Progenitor cell of endocrine pancreas (in vitro differentiated cells): ENCODE measurements around the gene CTDSP1. TPM values are rescaled to one million over a fixed set of nuclear protein-coding genes. Genes with fewer than 3 reads are reported as not detected.

Experiments used
- DNase-seq: peaks from one replicate; pipeline ENCODE4 v3.0.0; 2021; ENCODE audit warnings: low spot score; ENCODE audit not compliant: unreplicated experiment
- H3K27ac Mint-ChIP-seq: 2 replicates; pipeline ENCODE4 v1.8.0; 2021; ENCODE audit warnings: mild to moderate bottlenecking, moderate library complexity, mixed read lengths
- H3K27me3 Mint-ChIP-seq: 2 replicates; pipeline ENCODE4 v1.8.0; 2021; ENCODE audit warnings: mixed read lengths
- H3K36me3 Mint-ChIP-seq: 2 replicates; pipeline ENCODE4 v1.8.0; 2022; ENCODE audit warnings: mixed read lengths; ENCODE audit not compliant: insufficient read depth
- H3K4me1 Mint-ChIP-seq: 2 replicates; pipeline ENCODE4 v1.8.0; 2021; ENCODE audit warnings: low read depth, mixed read lengths
- H3K4me3 Mint-ChIP-seq: 2 replicates; pipeline ENCODE4 v1.8.0; 2021; ENCODE audit warnings: low read depth, mild to moderate bottlenecking, moderate library complexity, mixed read lengths
- H3K9me3 Mint-ChIP-seq: 2 replicates; pipeline ENCODE4 v1.8.0; 2021; ENCODE audit warnings: low read depth, mixed read lengths
- CTCF ChIP-seq: fragments of 200-600 bp; sonication (generic); IDR thresholded peaks from one replicate; pipeline ENCODE4 v1.5.0; 2021; ENCODE audit warnings: antibody characterized with exemption, mild to moderate bottlenecking; ENCODE audit not compliant: unreplicated experiment
- total RNA-seq: library from RNA; stranded (reverse); gene quantifications from 2 replicates; pipeline ENCODE4 v1.2.1, GENCODE V29; 2021

The CTDSP1 gene
- total RNA-seq, 1 donor from 2014 or later = 108 TPM

- peaks cover 28% of the 10 kb centered on the region for H3K36me3 Mint-ChIP-seq
- no peaks in the 10 kb centered on the region for H3K4me1 Mint-ChIP-seq
- TF ChIP-seq CTCF = no peak
- DNase-seq = no peak
- H3K27ac Mint-ChIP-seq = peak overlapping the region; percentile 15
- H3K27me3 Mint-ChIP-seq = no peaks in the 10 kb centered on the region
- H3K4me3 Mint-ChIP-seq = no peak overlapping the region
- H3K9me3 Mint-ChIP-seq = no peaks in the 10 kb centered on the region
Measured at GRCh38 chr2:218434456-218434855, 34.8 kb downstream of the CTDSP1 start.

- Mint-ChIP-seq H3K9me3 (no peaks in the 10 kb centered on the region), H3K27me3 (no peaks in the 10 kb centered on the region)
Measured at GRCh38 chr2:218435003-218435982, 35.6 kb downstream of the CTDSP1 start.

GRCh38 chr2:218436992-218437391, 37.3 kb downstream of the CTDSP1 start:
- no peak for TF ChIP-seq CTCF
- Mint-ChIP-seq H3K4me1 (no peaks in the 10 kb centered on the region), H3K27me3 (no peaks in the 10 kb centered on the region)

More at GRCh38 chr2:218435003-218435982, 35.6 kb downstream of the CTDSP1 start:
- peak overlapping the region; percentile 15 for H3K27ac Mint-ChIP-seq
- H3K4me1 Mint-ChIP-seq = no peaks in the 10 kb centered on the region
- no peak for DNase-seq
- no peak for TF ChIP-seq CTCF
- no peak overlapping the region for H3K4me3 Mint-ChIP-seq
- peaks cover 30% of the 10 kb centered on the region for H3K36me3 Mint-ChIP-seq

GRCh38 chr2:218437969-218438368, 38.3 kb downstream of the CTDSP1 start:
- Mint-ChIP-seq H3K4me3 (no peak overlapping the region), H3K36me3 (peaks cover 38% of the 10 kb centered on the region), H3K4me1 (no peaks in the 10 kb centered on the region), H3K27ac (no peak overlapping the region), H3K9me3 (no peaks in the 10 kb centered on the region), H3K27me3 (no peaks in the 10 kb centered on the region)
- DNase-seq = no peak
- TF ChIP-seq CTCF = no peak

More at GRCh38 chr2:218436992-218437391, 37.3 kb downstream of the CTDSP1 start:
- no peak for DNase-seq
- peaks cover 33% of the 10 kb centered on the region for H3K36me3 Mint-ChIP-seq
- no peak overlapping the region for H3K4me3 Mint-ChIP-seq
- H3K27ac Mint-ChIP-seq = no peak overlapping the region
- no peaks in the 10 kb centered on the region for H3K9me3 Mint-ChIP-seq

GRCh38 chr2:218438596-218438995, 38.9 kb downstream of the CTDSP1 start:
- no peak for TF ChIP-seq CTCF
- no peaks in the 10 kb centered on the region for H3K4me1 Mint-ChIP-seq
- H3K9me3 Mint-ChIP-seq = no peaks in the 10 kb centered on the region
- H3K27ac Mint-ChIP-seq = no peak overlapping the region
- H3K4me3 Mint-ChIP-seq = no peak overlapping the region
- H3K36me3 Mint-ChIP-seq = peaks cover 38% of the 10 kb centered on the region
- H3K27me3 Mint-ChIP-seq = no peaks in the 10 kb centered on the region
- DNase-seq = no peak
